SU-DHL-6 (cell line): ENCODE results near the gene MED20.
A peak's percentile ranks its signal among the peaks of the same experiment; 100 is the strongest.

ENCODE experiments used
- H2AFZ ChIP-seq: fragments of 200-600 bp; sonication (generic); 2 replicates; pipeline ENCODE4 v1.6.1; 2014; ENCODE audit warnings: low read depth, mild to moderate bottlenecking, moderate library complexity, mixed read lengths, antibody characterized with exemption, low read length; ENCODE audit not compliant: severe bottlenecking
- H3F3A ChIP-seq: fragments of 200-600 bp; shearing (Covaris generic); 2 replicates; pipeline ENCODE4 v1.6.0; 2016; ENCODE audit warnings: antibody characterized with exemption, mild to moderate bottlenecking; ENCODE audit not compliant: insufficient read depth
- H3K27ac ChIP-seq: fragments of 200-600 bp; sonication (generic); 2 replicates; pipeline ENCODE4 v1.5.1; 2016; ENCODE audit warnings: low read depth, mild to moderate bottlenecking, low read length, moderate library complexity, mixed read lengths
- H3K27me3 ChIP-seq: fragments of 200-600 bp; sonication (generic), shearing (Covaris generic); 2 replicates; pipeline ENCODE4 v1.6.0; 2014; ENCODE audit warnings: mild to moderate bottlenecking, low read length
- H3K36me3 ChIP-seq: fragments of 200-600 bp; sonication (generic); 2 replicates; pipeline ENCODE4 v1.6.1; 2014; ENCODE audit warnings: mild to moderate bottlenecking, low read length, mixed read lengths
- H3K4me2 ChIP-seq: fragments of 300-600, 200-600 bp; shearing (Covaris generic), sonication (generic); 2 replicates; pipeline ENCODE4 v1.6.0; 2014; ENCODE audit warnings: low read length, low read depth, mild to moderate bottlenecking; ENCODE audit not compliant: poor library complexity, severe bottlenecking
- H3K4me3 ChIP-seq: fragments of 200-600 bp; sonication (generic); 2 replicates; pipeline ENCODE4 v1.5.1; 2014; ENCODE audit warnings: antibody characterized with exemption, low read length, mild to moderate bottlenecking, mixed read lengths; ENCODE audit not compliant: insufficient read depth, poor library complexity, severe bottlenecking
- H3K79me2 ChIP-seq: fragments of 200-600 bp; sonication (generic); 2 replicates; pipeline ENCODE4 v1.6.1; 2014; ENCODE audit warnings: mild to moderate bottlenecking, low read length, moderate library complexity; ENCODE audit not compliant: insufficient read depth
- H3K9ac ChIP-seq: fragments of 200-600 bp; sonication (generic); 2 replicates; pipeline ENCODE4 v1.7.0; 2014; ENCODE audit warnings: mild to moderate bottlenecking, low read length
- H3K9me2 ChIP-seq: fragments of 200-600 bp; sonication (generic); replicated peaks from 2 replicates; pipeline ENCODE4 v1.6.1; 2014; ENCODE audit warnings: low read length; ENCODE audit not compliant: insufficient read depth
- H3K9me3 ChIP-seq: fragments of 200-600 bp; sonication (generic); 2 replicates; pipeline ENCODE4 v1.6.1; 2014; ENCODE audit warnings: low read length, mixed read lengths; ENCODE audit not compliant: insufficient read depth
- H4K20me1 ChIP-seq: fragments of 200-600 bp; sonication (generic); 2 replicates; pipeline ENCODE4 v1.6.1; 2014; ENCODE audit warnings: low read depth, mild to moderate bottlenecking, antibody characterized with exemption, low read length, moderate library complexity, mixed read lengths
- EZH2phosphoT487 ChIP-seq: fragments of 200-600 bp; sonication (generic), shearing (Covaris generic); conservative IDR thresholded peaks from 2 replicates; pipeline ENCODE4 v1.6.1; 2018; ENCODE audit warnings: mild to moderate bottlenecking, antibody characterized with exemption, low read length, moderate library complexity, mixed read lengths
- TF ChIP-seq, protein P1 (sequence below): fragments of 200-600 bp; sonication (generic); IDR thresholded peaks from one replicate; pipeline ENCODE4 v1.5.1; 2017; ENCODE audit warnings: antibody characterized with exemption, mild to moderate bottlenecking, low read length, moderate library complexity; ENCODE audit not compliant: insufficient read depth, poor library complexity, severe bottlenecking

Gene MED20

GRCh38 chr6:41937861-41938574 lies 17.1 kb upstream of the MED20 start:
- no peak overlapping the region for H3K4me3 ChIP-seq
- peaks cover 48% of the 10 kb centered on the region for H3K79me2 ChIP-seq
- no peak overlapping the region for H2AFZ ChIP-seq
- H3K27me3 ChIP-seq, result no peaks in the 10 kb centered on the region
- no peaks in the 10 kb centered on the region; the same call in 1 of the 2 replicates for H4K20me1 ChIP-seq
- no peaks in the 10 kb centered on the region for H3K9me3 ChIP-seq
- peaks cover 14% of the 10 kb centered on the region; the same call in 1 of the 2 replicates for H3K36me3 ChIP-seq
- H3K27ac ChIP-seq, result peak overlapping the region; percentile 83
- TF ChIP-seq, protein P1, sequence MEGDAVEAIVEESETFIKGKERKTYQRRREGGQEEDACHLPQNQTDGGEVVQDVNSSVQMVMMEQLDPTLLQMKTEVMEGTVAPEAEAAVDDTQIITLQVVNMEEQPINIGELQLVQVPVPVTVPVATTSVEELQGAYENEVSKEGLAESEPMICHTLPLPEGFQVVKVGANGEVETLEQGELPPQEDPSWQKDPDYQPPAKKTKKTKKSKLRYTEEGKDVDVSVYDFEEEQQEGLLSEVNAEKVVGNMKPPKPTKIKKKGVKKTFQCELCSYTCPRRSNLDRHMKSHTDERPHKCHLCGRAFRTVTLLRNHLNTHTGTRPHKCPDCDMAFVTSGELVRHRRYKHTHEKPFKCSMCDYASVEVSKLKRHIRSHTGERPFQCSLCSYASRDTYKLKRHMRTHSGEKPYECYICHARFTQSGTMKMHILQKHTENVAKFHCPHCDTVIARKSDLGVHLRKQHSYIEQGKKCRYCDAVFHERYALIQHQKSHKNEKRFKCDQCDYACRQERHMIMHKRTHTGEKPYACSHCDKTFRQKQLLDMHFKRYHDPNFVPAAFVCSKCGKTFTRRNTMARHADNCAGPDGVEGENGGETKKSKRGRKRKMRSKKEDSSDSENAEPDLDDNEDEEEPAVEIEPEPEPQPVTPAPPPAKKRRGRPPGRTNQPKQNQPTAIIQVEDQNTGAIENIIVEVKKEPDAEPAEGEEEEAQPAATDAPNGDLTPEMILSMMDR, result no peak
- no peak for TF ChIP-seq EZH2phosphoT487
- H3F3A ChIP-seq, result peaks cover 70% of the 10 kb centered on the region
- peak overlapping the region; percentile 68 for H3K4me2 ChIP-seq
- H3K9ac ChIP-seq, result peak overlapping the region; percentile 91
- H3K9me2 ChIP-seq, result no peaks in the 10 kb centered on the region

DNA sequence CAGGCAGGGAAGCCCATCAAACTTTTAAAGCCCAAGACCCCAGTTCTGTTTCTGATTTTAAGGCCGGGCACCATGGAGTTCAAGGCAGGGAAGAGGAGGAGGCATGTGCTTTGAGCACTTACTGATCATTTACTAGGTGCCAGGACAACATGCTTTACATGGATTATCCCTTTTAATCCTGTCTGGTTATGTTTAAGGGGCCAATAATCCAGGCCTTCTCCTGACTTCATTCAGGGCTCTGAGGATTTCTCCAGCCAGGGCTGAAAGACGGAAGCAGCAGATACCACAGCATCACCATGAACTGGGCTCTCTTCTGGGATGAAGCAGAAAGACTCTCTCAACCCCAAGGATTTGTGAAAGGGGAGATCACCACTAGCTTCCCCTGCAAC lies 16.5 kb upstream of the MED20 start:
- Histone ChIP-seq H2AFZ (no peak overlapping the region), H3K79me2 (peaks cover 48% of the 10 kb centered on the region), H3K9ac (peak overlapping the region; percentile 91; the same call in 1 of the 2 replicates), H3K9me2 (no peaks in the 10 kb centered on the region), H3K27ac (peak overlapping the region; percentile 83), H3K27me3 (no peaks in the 10 kb centered on the region), H3K4me3 (no peak overlapping the region), H3F3A (peaks cover 75% of the 10 kb centered on the region), H3K9me3 (no peaks in the 10 kb centered on the region), H4K20me1 (no peaks in the 10 kb centered on the region; the same call in 1 of the 2 replicates), H3K36me3 (peaks cover 19% of the 10 kb centered on the region; the same call in 1 of the 2 replicates), H3K4me2 (peak overlapping the region; percentile 68)
- TF ChIP-seq EZH2phosphoT487, result no peak
- TF ChIP-seq, protein P1, result no peak

DNA sequence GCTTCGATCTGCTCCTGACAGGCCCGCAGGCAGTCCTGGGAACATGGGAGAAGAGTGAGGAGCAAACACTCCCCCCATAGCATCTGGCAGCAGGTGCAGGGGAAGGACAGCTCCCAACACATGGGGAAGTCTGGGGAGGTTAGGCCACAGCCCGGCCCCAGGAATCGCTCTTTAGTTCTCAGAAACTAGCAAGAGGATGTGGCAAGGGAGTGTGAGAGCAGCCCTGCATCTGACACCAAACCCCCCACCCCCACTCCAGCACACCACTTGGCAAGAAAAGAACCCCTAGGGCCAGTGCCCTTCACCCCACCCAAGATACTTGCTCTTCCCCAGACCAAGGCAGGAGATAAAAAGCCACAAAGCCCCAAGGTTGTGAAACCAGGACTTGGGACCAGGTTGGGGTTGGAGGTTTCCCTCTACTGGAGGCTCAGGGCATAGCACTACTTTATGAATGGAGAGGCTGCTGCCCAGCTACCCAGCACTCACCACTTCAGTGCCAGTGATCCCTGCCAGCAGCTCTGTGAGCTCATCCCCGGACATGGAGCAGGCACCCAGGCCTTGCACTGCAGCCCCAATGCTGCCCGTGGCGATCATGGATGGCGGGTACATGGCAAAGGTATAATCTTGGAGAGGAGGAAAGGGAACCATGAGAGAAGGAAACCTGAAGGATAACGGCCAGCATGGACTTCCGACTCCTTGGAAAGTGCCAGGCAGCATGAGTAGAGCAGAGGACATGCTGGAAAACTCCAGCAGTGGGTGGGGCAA lies 15.3 kb upstream of the MED20 start:
- Histone ChIP-seq H3K4me3 (no peak overlapping the region), H3F3A (peaks cover 77% of the 10 kb centered on the region), H3K79me2 (peaks cover 45% of the 10 kb centered on the region), H3K36me3 (peaks cover 28% of the 10 kb centered on the region), H3K27ac (peak overlapping the region; percentile 83), H3K9me2 (no peaks in the 10 kb centered on the region), H4K20me1 (no peaks in the 10 kb centered on the region; the same call in 1 of the 2 replicates), H3K9me3 (no peaks in the 10 kb centered on the region), H3K27me3 (no peaks in the 10 kb centered on the region), H2AFZ (no peak overlapping the region), H3K9ac (no peak overlapping the region; the same call in 1 of the 2 replicates), H3K4me2 (no peak overlapping the region)
- no peak for TF ChIP-seq EZH2phosphoT487
- TF ChIP-seq, protein P1, result peak; percentile 95
